KOPT-K1 (cell line): ENCODE data around the gene ECT2.
"Not testable (repeated sequence)": the region's sequence is repeated elsewhere in the genome, so short reads cannot be mapped to it uniquely, and the experiment has no call there.

Source experiments
- H3K27ac ChIP-seq: fragments of 200-600 bp; sonication (generic); 2 replicates; pipeline ENCODE4 v1.5.1; 2016; ENCODE audit warnings: antibody characterized with exemption, mild to moderate bottlenecking, low read depth, low read length; ENCODE audit not compliant: poor library complexity, severe bottlenecking
- H3K36me3 ChIP-seq: fragments of 200-600 bp; sonication (generic); 2 replicates; pipeline ENCODE4 v1.5.1; 2017; ENCODE audit warnings: antibody characterized with exemption, mild to moderate bottlenecking, low read length, moderate library complexity; ENCODE audit not compliant: insufficient read depth
- H3K9me3 ChIP-seq: fragments of 200-600 bp; sonication (generic); 2 replicates; pipeline ENCODE4 v1.5.1; 2017; ENCODE audit warnings: antibody characterized with exemption, low read length, mild to moderate bottlenecking; ENCODE audit not compliant: insufficient read depth, poor library complexity, severe bottlenecking

ECT2 gene

GRCh38 chr3:172713316-172713715 is 37.2 kb upstream of the ECT2 start:
- Histone ChIP-seq H3K36me3 (no peaks in the 10 kb centered on the region), H3K27ac (no peak overlapping the region), H3K9me3 (no peaks in the 10 kb centered on the region)

GRCh38 chr3:172716476-172716875 is 34.0 kb upstream of the ECT2 start:
- Histone ChIP-seq H3K9me3 (peaks cover 12% of the 10 kb centered on the region), H3K27ac (no peak overlapping the region), H3K36me3 (no peaks in the 10 kb centered on the region)

DNA sequence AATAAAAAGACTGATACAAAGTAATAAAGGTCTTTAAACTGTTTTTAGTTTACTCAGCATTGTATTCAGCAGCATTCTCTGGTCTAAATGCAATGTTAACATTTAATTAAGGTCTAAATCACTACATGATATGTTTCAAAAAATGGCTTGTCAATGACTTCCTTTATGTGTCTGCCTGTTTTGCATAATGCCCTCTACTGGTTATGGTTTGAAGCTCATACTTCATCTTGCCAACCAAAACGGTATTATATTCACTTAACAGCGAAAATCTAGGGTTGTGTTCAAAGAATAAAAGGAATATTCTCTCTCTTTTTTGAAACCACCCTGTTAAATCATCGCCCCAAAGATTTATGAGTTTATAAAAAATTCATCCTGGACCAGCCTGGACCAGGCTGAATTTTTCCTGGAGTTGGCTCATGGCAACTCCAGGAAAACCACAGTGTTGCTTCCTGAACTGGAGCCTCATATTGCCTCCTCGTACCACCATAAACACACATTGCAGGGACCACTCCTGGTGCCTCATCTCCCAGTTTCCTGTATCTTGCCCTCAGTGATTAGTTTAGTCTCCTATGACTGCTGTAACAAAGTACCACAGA is 32.9 kb upstream of the ECT2 start:
- H3K36me3 ChIP-seq: no peaks in the 10 kb centered on the region
- peaks cover 12% of the 10 kb centered on the region for H3K9me3 ChIP-seq
- no peak overlapping the region for H3K27ac ChIP-seq

GRCh38 chr3:172722536-172723040 is 27.9 kb upstream of the ECT2 start:
- peaks cover 12% of the 10 kb centered on the region for H3K9me3 ChIP-seq
- not testable (repeated sequence) for H3K27ac ChIP-seq, H3K36me3 ChIP-seq

- Histone ChIP-seq H3K36me3 (no peaks in the 10 kb centered on the region), H3K9me3 (no peaks in the 10 kb centered on the region), H3K27ac (no peak overlapping the region)
Measured at GRCh38 chr3:172726380-172726779, 24.1 kb upstream of the ECT2 start.

DNA sequence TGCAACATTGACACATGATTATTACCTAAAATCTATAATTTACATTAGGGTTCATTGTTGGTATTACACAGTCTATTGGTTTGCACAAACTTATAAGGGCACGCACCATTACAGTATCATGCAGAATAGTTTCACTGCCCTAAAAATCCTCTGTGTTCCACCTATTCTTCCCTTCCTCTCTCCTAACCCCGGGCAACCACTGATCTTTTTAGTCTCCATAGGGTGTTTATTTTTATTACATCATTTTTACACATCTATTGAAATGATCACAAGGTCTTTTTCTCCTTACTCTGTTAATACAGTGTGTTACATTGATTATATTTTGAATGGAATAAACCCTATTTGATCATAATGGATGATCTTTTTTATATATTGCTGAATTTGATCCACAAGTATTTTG is 15.5 kb upstream of the ECT2 start:
- Histone ChIP-seq H3K27ac (no peak overlapping the region), H3K36me3 (no peaks in the 10 kb centered on the region), H3K9me3 (no peaks in the 10 kb centered on the region)

DNA sequence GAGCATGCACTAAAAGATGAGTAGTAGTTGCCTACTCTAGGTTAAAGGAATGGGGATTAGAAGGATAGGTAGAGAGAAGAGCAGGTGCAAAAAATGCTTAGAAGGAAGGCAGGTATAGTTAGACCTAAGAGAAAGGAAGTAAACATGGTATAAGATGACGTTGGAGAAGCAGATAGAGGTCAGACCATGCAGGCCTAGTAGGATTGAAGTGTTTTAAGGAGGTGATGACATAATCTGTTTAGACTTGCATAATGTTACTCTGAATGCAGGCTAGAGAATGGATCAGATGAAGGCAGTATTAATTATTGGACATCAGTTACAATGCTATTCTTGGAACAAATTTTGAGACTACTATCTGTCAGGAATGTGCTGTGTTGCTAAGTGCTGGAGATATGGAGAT is 11.1 kb upstream of the ECT2 start:
- H3K36me3 ChIP-seq: no peaks in the 10 kb centered on the region
- H3K27ac ChIP-seq: no peak overlapping the region
- H3K9me3 ChIP-seq: no peaks in the 10 kb centered on the region

GRCh38 chr3:172746475-172746874 is 4.1 kb upstream of the ECT2 start:
- Histone ChIP-seq H3K9me3 (no peaks in the 10 kb centered on the region), H3K27ac (no peak overlapping the region), H3K36me3 (no peaks in the 10 kb centered on the region)

- Histone ChIP-seq H3K9me3 (no peaks in the 10 kb centered on the region), H3K27ac (peak overlapping the region; percentile 92), H3K36me3 (peaks cover 20% of the 10 kb centered on the region)
Measured at GRCh38 chr3:172749230-172749965, 1.1 kb upstream of the ECT2 start.

GRCh38 chr3:172750069-172750367 is 508 bp upstream of the ECT2 start:
- Histone ChIP-seq H3K36me3 (peaks cover 26% of the 10 kb centered on the region), H3K27ac (peak overlapping the region; percentile 92), H3K9me3 (no peaks in the 10 kb centered on the region)

GRCh38 chr3:172751175-172751704 is 714 bp downstream of the ECT2 start:
- H3K9me3 ChIP-seq: no peaks in the 10 kb centered on the region
- H3K36me3 ChIP-seq: peaks cover 39% of the 10 kb centered on the region
- peak overlapping the region; percentile 92 for H3K27ac ChIP-seq

DNA sequence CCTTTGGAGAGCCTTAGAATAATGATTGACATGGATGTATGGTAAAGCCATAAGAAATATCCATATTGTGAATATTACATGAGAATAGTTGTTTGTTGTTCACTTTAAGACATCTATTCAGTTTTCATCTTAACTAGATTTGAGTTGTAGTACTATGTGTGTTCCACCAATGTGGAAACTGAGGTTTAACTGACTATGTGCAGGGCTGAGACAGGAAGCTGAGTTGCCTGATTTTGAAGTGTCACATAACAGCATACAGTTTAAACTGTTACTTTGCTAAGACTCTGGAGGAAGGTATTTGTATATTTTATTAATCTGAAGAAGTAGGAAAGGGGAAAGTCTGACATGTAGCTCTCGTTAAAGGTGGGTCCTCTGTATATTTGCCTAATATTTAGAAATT is 2.1 kb downstream of the ECT2 start:
- H3K36me3 ChIP-seq: peaks cover 53% of the 10 kb centered on the region

GRCh38 chr3:172753125-172753524 is 2.6 kb downstream of the ECT2 start:
- Histone ChIP-seq H3K9me3 (no peaks in the 10 kb centered on the region), H3K27ac (peak overlapping the region; percentile 92), H3K36me3 (peaks cover 58% of the 10 kb centered on the region)

More for the DNA sequence above, 2.1 kb downstream of the ECT2 start:
- Histone ChIP-seq H3K9me3 (no peaks in the 10 kb centered on the region), H3K27ac (peak overlapping the region; percentile 92)

DNA sequence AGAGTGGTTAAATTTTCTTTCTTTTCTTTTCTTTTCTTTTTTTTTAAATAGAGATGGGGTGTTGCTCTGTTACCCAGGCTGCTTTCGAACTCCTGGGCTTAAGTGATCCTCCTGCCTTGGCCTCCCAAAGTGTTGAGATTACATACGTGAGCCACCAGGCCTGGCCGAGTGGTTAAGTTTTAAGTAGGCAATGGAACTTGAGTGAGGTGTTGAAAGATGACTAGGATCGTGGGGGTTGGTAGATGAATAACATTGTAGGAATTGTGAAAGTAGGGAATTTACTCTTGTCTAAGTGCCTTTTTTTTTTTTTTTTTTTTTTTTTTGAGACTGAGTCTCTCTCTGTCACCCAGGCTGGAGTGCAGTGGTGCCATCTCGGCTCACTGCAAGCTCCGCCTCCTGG is 9.9 kb downstream of the ECT2 start:
- not testable (repeated sequence) for H3K27ac ChIP-seq, H3K9me3 ChIP-seq
- H3K36me3 ChIP-seq: peaks cover 100% of the 10 kb centered on the region

DNA sequence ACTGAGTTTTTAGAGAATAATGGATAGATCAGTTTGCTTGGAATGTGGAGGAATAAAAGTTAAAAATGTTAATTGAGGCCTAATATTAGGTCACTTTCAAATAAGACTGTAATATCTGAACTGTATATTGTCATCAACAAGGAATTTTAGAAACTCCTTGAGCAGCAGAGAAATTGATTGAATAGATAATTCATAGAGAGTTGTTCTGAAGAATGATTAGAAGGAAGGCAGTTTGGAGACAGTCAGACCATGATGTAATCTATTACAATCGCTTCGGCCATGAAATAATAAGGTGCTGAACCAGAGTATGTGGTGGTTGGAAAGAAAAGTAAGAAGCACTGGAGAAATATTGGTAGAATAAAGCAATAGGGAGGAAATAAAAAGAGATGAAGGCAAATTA is 15.7 kb downstream of the ECT2 start:
- Histone ChIP-seq H3K27ac (no peak overlapping the region), H3K36me3 (peaks cover 100% of the 10 kb centered on the region), H3K9me3 (no peaks in the 10 kb centered on the region)
